Psoas muscle (tissue), 8 donors: ENCODE measurements around the gene KDM4C. TPM values are rescaled to one million over a fixed set of nuclear protein-coding genes. Genes with fewer than 3 reads are reported as not detected.
"Not testable (repeated sequence)": the region's sequence is repeated elsewhere in the genome, so short reads cannot be mapped to it uniquely, and the experiment has no call there.

Experiments used
- ATAC-seq, 4 donors: fragments of 200-7000 bp; cut with Tn5 transposase; one replicate each; pipeline ENCODE4 v1.9.1; 2020; ENCODE audit warnings: moderate library complexity in 3 of 4, mild to moderate bottlenecking in 2 of 4
- DNase-seq, 2 donors: peaks; one replicate each; pipeline ENCODE4 v3.0.0-alpha.2; 2020
- H3K27ac ChIP-seq: fragments of 200-600 bp; one replicate; pipeline ENCODE4 v1.8.0; 2022
- H3K27me3 ChIP-seq, 3 donors: fragments of 200-600 bp in 1 of 3; one replicate each; pipeline versions ENCODE4 v1.6.1 to v1.8.0; 2013 to 2022; ENCODE audit warnings: low read length in 2 of 3, mild to moderate bottlenecking in 2 of 3, moderate library complexity in 1 of 3; ENCODE audit not compliant: insufficient read depth in 3 of 3
- H3K36me3 ChIP-seq, 2 donors: fragments of 200-600 bp in 1 of 2; one replicate each; pipeline versions ENCODE4 v1.6.1 to v1.8.0; 2013 to 2022; ENCODE audit warnings: low read depth in 1 of 2, mild to moderate bottlenecking in 1 of 2, moderate library complexity in 1 of 2; ENCODE audit not compliant: insufficient read depth in 1 of 2
- H3K4me1 ChIP-seq: fragments of 200-600 bp; one replicate; pipeline ENCODE4 v1.8.0; 2022
- H3K4me3 ChIP-seq: fragments of 200-600 bp; one replicate; pipeline ENCODE4 v1.8.0; 2022; ENCODE audit warnings: mild to moderate bottlenecking
- H3K9me3 ChIP-seq: fragments of 200-600 bp; one replicate; pipeline ENCODE4 v1.8.0; 2022
- WGBS, 3 donors: extraction: QIAGEN DNeasy Blood & Tissue Kit; methylation state at CpG; one replicate each; pipeline versions ENCODE4 v1.1.6 to v1.1.7; 2013; 5-methylcytosine and 5-hydroxymethylcytosine counted together
- intact Hi-C, 2 donors: fragments of 100-400 bp; cut with DNase I; formaldehyde crosslinking; loops; one replicate each; pipeline versions ENCODE4 v1.11.0 to v1.14.2; 2022
- polyA plus RNA-seq, 3 donors: library from polyadenylated mRNA; stranded (reverse); fragments of 200-250 nt; gene quantifications; one replicate each; pipeline ENCODE4 v1.2.3, GENCODE V29; 2013
- total RNA-seq, 4 donors: library from RNA; stranded (reverse); fragmentation: NEBNext Ultra II Directional in 2 of 4; extraction: Animal tissue kit (Norgen Biotek cat#: 25700) in 2 of 4; gene quantifications; one replicate each; pipeline versions ENCODE4 v1.2.1 to v1.2.4, GENCODE V29; 2021 to 2023
- TF ChIP-seq, protein P1 (sequence below): fragments of 200-600 bp; IDR thresholded peaks from one replicate; pipeline ENCODE4 v1.8.0; 2022; ENCODE audit warnings: antibody characterized with exemption
- donor health status: healthy with polysubstance abuse.
- donor health status: DM: no; HTN: no; CAD: no; lungs with moderate emphysema.
- donor health status: Bipolar disorder and iron deficiency.
- donor health status: healthy.
- donor health status: DM: yes; HTN: yes; CAD: no.
- donor health status: DM: no; HTN: no; CAD: no.
- donor health status: DM: no; HTN: no; CAD: no.
- donor health status: DM: yes; HTN: yes; CAD: no.

Gene KDM4C
- total and polyA plus RNA-seq, 7 donors: 2.7 to 13.0 (median 10.1) TPM

DNA sequence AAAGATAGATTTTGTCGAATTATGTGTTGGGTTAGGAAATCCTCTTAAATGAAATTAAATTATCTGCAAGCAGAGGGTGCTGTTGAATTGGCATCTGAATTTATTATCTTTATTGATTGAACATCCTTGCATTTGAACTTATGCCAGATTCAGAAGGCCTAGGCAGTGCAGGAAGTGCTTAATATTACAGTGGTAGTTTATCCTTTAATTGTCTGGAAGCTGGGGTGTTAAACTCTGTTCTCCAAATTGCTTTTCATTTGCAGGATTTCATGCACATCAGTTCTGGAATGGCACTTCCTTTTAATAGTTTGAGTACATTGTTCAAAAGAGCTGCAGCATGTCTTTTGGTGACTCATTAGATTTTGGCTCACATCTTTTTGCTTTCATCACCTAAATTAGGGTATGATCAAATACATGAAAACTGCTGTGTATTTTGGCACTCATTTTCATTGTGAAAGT is 186.3 kb downstream of the KDM4C start:
- Histone ChIP-seq H3K9me3 (no peaks in the 10 kb centered on the region), H3K4me3 (no peak overlapping the region), H3K36me3 (no peaks in the 10 kb centered on the region), H3K27me3 (no peaks in the 10 kb centered on the region), H3K4me1 (peaks cover 10% of the 10 kb centered on the region), H3K27ac (no peak overlapping the region)
- WGBS, 3 donors: 44 to 74% (median 57%) methylated on average over 1 of the region's 1 CpG
- TF ChIP-seq, protein P1, sequence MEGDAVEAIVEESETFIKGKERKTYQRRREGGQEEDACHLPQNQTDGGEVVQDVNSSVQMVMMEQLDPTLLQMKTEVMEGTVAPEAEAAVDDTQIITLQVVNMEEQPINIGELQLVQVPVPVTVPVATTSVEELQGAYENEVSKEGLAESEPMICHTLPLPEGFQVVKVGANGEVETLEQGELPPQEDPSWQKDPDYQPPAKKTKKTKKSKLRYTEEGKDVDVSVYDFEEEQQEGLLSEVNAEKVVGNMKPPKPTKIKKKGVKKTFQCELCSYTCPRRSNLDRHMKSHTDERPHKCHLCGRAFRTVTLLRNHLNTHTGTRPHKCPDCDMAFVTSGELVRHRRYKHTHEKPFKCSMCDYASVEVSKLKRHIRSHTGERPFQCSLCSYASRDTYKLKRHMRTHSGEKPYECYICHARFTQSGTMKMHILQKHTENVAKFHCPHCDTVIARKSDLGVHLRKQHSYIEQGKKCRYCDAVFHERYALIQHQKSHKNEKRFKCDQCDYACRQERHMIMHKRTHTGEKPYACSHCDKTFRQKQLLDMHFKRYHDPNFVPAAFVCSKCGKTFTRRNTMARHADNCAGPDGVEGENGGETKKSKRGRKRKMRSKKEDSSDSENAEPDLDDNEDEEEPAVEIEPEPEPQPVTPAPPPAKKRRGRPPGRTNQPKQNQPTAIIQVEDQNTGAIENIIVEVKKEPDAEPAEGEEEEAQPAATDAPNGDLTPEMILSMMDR: no peak
- DNase-seq (no peak), ATAC-seq (peak in 2 of 4 donors; percentile 40 to 74)
- intact Hi-C loops: no loop called here

DNA sequence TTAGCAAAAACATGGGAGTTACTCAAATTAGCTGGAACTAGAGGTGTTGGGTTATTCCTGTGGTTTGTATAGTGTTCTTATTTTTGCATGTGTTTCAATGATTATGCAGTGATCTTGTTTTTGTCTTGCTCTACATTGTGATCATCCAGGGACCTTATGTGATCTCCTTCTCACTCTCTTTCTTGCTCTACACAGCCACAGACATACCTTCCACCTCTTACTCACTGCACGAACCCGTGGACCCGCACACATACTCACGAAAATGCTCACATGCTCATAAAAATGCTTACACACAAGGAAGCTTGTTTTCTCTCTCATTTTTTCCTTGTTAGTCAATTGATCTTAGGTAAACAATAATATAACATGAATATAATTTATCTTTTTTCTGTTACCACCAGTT is 187.1 kb downstream of the KDM4C start:
- Histone ChIP-seq H3K27me3 (no peaks in the 10 kb centered on the region), H3K27ac (no peak overlapping the region), H3K4me3 (no peak overlapping the region), H3K9me3 (no peaks in the 10 kb centered on the region), H3K4me1 (peaks cover 10% of the 10 kb centered on the region), H3K36me3 (no peaks in the 10 kb centered on the region)
- intact Hi-C loops: no loop called here
- WGBS, 3 donors: 92 to 98% (median 95%) methylated on average over 4 of the region's 4 CpGs
- DNase-seq: no peak
- TF ChIP-seq, protein P1: no peak
- peak in 1 of 4 donors; percentile 40 for ATAC-seq

DNA sequence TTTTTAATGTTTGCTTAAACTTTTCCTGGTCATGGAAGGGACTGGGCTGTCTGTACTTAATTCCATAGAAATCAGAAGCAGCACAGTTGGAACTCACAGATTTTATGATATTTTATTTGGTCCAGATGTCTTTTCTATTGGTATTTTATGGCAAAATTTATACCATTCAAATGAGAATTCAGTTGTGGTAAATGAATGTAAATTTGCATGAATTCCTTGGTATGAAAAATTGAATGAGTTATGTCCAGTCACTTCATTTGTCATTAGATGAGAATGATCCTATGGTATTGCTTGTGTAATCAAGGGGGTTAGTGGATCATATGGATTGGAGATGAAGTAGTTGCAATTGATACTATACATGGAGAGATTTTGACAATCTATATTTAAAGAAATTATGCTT is 188.0 kb downstream of the KDM4C start:
- TF ChIP-seq, protein P1: no peak
- H3K36me3 ChIP-seq: no peaks in the 10 kb centered on the region
- H3K27ac ChIP-seq: no peak overlapping the region
- DNase-seq (no peak), ATAC-seq (no peak)
- no peak overlapping the region for H3K4me3 ChIP-seq
- no peaks in the 10 kb centered on the region for H3K9me3 ChIP-seq
- H3K4me1 ChIP-seq: peaks cover 10% of the 10 kb centered on the region
- H3K27me3 ChIP-seq: no peaks in the 10 kb centered on the region
- intact Hi-C loops: no loop called here

DNA sequence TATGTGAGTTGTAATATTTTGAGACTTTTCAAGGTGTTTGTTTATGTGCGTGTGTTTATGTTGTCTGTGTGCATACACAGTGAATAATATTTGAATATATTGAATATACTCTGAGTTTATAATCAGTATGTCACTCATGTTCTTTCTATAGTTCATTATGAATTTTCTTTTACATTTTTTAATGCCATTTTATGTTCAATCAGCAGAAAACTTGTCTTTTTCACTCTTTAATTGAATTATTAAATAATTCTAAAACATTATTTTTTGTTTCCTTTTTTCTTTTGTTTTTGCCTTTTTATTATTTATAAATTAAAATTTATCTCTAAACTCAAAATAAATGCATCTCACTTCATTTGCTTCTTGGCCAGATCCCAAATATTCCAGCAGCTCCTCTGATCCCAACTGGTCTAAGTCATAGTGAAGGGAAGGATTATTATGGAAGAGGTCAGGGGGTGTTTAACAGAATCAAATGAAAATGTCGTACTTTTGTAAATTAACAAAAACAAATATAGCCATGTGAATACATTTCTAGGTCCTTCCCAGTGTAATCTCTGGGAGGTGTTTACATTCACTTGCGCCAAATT is 188.9 kb downstream of the KDM4C start:
- Histone ChIP-seq H3K9me3 (no peaks in the 10 kb centered on the region), H3K4me3 (no peak overlapping the region), H3K36me3 (no peaks in the 10 kb centered on the region), H3K4me1 (peaks cover 16% of the 10 kb centered on the region), H3K27me3 (no peaks in the 10 kb centered on the region), H3K27ac (no peak overlapping the region)
- intact Hi-C loops: no loop called here
- TF ChIP-seq, protein P1: no peak
- WGBS, 3 donors: 96 to 99% (median 96%) methylated on average over 3 of the region's 3 CpGs
- no peak for ATAC-seq
- DNase-seq: no peak

DNA sequence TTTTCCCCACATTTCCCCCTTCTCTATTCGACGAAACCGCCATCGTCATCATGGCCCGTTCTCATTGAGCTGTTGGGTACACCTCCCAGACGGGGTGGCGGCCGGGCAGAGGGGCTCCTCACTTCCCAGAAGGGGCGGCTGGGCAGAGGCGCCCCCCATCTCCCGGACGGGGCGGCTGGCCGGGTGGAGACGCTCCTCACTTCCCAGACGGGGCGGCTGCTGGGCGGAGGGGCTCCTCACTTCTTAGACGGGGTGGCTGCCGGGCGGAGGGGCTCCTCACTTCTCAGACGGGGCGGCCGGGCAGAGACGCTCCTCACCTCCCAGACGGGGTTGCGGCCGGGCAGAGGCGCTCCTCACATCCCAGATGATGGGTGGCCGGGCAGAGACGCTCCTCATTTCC is 191.1 kb downstream of the KDM4C start:
- H3K27me3 ChIP-seq, H3K27ac ChIP-seq, H3K9me3 ChIP-seq, intact Hi-C loops, H3K4me3 ChIP-seq, DNase-seq, H3K36me3 ChIP-seq, ATAC-seq: not testable (repeated sequence)
- H3K4me1 ChIP-seq: peaks cover 15% of the 10 kb centered on the region
- WGBS, 3 donors: 96 to 99% (median 98%) methylated on average over 16 to 31 of the region's 31 CpGs
